ENCODE data around the gene SOCS1.

GRCh38 chr16:11238272-11239202 lies 17.5 kb downstream of the SOCS1 start:
- TF ChIP-seq CTCF (conservative IDR thresholded peaks at IDR 0.05; ENCODE audit: low read depth, low read length), result no peak
- no peak for TF ChIP-seq FOS (IDR thresholded peaks at IDR 0.05; ENCODE audit: low read depth, low read length)
- no peak for TF ChIP-seq USF2 (IDR thresholded peaks at IDR 0.05; ENCODE audit: low read depth, low read length)
- no peak for TF ChIP-seq POLR2A (IDR thresholded peaks at IDR 0.05; ENCODE audit: low read depth, low read length)
- TF ChIP-seq CEBPB (IDR thresholded peaks at IDR 0.05; ENCODE audit: low read depth, low read length), result no peak
- no peak for TF ChIP-seq NFE2L2 (IDR thresholded peaks at IDR 0.05; ENCODE audit: low read depth, low read length)
- TF ChIP-seq MXI1 (IDR thresholded peaks at IDR 0.05; ENCODE audit: borderline replicate concordance, low read depth, low read length), result no peak

Measured in IMR-90 (cell line).